Activated T-cell treated with anti-CD3 and anti-CD28 coated beads for 24 hours (primary cell): ENCODE results near the gene NLGN1.

Experiments used
- DNase-seq: peaks from one replicate; pipeline ENCODE4 v3.0.0-alpha.2; 2020; ENCODE audit warnings: low read depth

Gene NLGN1

DNA sequence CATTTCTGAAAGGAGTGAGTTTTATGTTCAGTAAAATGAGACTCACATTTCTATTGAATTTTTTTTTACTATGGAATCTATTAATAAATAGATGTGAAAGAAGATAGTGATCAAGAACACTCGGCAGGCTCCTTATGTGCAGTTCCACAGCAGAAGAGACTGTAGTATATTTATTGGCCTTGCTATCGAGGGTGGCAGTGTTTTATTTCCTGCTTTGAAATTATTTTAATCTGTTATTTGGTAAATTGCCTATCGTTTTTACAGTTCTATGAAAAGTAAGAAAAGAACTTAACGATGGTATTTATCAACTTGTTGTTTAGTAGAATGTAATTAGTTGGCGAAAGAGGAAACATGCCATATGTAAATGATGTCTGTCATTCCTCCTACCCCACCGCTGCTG lies 238.3 kb downstream of the NLGN1 start:
- no peak for DNase-seq

DNA sequence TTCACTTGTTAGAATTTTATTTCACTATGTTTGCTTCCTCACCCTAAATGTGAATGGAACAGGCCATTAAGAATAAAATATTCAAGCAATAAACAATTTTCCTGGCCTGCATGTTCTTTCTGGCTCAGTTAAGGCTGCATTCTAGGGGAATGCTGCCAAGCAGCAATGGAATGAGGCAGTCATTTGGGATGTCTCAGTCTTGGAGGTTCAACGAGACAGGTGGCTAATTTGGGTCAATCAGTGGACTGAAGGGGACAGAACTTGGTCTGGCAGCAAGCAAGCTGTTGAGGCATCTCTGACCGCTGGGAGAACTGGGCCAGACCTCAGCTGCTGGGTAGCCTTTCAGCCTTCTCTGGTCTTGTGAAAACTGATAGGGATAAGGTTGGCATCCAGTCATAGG lies 241.6 kb downstream of the NLGN1 start:
- no peak for DNase-seq

- DNase-seq, result no peak
These were observed 244.2 kb downstream of the NLGN1 start for GRCh38 chr3:173641696-173642095.

DNA sequence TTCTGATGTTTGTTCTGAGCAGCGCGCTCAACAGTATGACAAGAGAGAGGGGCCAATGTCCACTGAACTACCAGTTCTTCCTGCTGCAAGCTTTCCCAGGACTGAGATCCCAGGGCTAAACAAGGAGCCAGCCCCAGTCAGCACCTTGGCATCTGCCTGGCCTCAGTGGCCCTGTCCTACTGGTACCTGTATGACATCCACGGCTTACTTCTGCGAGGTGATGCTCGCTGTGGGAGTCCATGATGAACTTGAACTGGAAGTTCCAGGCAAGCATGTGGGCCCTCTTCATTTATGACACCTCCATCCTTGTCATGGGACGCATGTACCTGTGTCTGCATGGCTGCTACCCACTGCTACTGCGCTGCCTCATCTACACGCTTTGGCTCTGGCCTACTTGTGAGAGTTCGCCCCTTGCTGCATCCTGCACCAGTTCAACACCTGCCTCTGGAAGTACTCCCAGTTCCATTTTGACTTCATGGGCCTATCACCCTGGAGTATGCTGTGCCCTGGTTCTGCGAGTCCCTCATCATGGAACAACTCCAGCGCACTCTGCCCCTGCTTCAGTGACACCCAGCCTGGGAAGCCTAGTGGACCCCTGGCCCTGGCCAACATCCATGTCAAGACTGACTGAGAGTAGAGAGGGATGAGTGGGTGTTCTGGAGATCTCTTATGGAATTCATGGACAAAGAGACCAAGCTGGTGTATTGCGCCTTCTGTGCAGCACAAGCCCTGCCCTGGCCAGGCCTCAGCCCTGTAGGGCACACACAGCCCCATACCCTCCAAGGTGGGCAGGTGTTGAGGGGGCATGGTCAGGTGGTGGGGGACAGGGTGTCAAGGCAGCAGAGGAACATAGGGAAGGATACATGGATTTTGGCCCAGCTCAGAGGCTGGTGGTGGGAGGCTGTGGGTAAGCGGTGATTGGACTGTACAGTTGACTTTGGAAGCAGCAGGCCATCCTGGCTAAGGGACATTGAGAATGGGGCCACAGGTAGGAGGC lies 246.8 kb downstream of the NLGN1 start:
- DNase-seq, result no peak

DNA sequence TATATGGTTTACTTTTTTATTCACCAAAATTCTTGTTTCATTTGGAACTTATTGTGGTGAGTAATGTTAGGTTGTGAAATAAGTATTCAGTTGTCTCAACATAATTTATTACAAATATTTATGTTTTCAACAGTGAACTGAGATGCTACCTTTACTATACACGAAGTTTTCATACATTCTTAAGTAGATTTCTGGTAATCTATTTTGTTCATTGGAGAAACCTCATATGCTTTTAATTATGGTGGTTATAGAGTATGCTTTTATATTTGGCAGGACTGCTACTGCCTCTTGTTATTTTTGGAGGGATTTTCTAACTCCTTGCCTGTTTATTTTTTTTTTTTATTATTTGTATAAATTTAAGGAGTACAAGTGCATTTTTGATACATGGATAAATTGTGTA lies 253.1 kb downstream of the NLGN1 start:
- DNase-seq, result no peak

- DNase-seq, result no peak
These were observed 254.5 kb downstream of the NLGN1 start for GRCh38 chr3:173652093-173652492.

DNA sequence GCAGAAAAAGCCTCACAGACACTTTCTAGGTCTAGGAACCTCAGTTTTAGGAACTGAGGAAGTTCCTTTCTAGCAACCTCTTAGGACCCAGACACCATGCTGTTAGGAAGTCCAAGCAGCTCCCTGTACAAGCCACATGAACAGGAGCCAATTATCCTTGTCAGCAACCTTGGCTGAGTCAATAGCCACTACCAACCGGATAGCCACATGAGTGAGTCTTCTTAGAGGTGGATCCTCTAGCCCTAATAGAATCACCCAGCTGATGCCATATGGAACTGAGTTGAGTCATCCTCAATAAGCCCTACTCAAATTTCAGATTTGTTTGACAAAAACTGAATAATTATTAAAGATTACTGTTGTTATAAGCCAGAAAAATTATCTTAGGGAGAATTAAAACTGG lies 256.2 kb downstream of the NLGN1 start:
- no peak for DNase-seq

DNA sequence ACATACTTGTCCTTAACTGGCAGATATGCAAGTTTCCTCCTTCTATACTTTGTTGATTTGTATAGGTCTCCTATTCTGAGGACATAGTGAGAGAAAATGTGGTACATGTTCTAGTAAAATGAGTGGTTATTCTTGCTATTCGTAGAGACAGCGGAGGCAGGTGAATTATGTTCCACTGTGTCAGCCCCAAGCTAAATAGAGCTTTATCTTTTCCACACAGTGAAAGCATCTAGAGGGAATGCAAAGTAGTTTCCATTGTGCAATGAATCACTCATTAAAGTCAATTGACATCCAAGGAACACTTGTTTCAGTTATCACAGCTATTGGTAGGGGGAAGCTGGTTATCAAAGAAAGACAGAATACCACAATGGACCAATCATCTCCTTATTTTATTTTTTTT lies 262.4 kb downstream of the NLGN1 start:
- no peak for DNase-seq

DNA sequence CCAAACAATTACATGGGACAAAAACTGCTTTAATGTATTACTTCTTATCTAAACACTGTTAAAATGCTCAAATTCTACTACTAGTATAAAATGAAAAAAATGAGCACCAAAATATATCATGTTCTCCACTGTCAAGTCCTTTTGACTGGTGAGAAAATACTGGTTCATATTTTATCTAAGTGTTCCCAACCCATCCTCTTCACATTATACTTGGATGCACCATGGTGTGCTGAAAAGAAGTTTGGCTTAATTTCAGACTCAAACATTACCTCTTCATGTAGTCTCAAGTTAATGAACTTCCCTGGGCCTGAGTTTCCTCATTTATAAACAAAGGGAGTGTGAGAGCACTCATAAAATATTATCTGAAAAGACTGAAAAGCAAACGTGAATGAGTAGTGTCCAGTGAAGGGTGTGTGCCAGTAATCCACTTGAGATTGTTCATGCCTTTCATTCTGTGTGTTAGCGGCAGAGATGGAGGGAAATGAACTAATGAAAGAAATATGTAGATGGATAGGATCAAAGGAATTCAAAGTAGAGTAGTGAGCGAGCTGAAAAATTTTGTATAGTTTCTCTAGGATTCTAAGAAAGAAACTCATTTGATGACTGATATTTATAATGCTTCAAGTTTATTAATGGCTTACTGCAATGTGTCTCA lies 263.2 kb downstream of the NLGN1 start:
- DNase-seq, result no peak

- DNase-seq, result no peak
These were observed 266.2 kb downstream of the NLGN1 start for GRCh38 chr3:173663696-173664111.

DNA sequence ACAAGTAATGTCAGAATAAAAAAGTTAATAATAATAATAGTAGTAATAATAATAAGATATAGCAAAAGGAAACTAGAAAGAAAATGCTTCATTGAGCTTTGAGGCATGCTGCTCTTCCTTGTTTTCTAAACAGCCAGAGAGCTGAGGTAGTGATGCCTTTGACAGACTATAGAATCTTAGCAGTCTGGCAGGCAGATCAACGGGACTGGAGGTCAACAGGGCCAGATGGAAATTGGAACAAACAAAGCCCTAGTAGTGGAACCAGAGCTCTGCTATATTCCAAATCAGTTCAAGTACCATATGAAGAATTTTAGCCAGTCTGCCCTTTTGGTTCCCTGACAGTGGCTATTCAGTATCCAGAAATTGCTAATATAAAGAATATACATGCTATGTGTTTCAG lies 278.6 kb downstream of the NLGN1 start:
- no peak for DNase-seq

DNA sequence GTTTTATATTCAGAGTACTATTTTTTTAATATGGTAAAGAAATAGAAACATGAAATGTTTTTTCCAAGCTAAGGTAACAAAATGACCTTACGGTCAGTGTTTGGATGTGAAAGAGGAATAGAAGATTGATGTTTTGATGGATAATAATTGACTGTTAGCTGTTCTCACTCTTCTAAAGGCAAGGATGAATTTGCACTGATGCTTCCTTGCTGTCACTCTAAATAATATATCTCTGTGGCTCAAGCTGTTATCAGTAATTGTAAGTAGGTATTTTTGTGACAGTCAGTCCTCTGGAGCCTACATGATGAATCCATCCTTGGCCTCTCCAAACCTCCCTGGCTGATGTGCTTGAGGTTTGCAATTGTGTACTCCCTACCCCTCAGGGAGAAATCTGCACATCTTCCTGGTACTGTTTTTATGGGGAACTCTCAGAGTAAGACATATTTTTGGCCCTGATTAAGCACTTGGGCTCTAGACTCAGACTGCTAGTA lies 283.7 kb downstream of the NLGN1 start:
- no peak for DNase-seq

DNA sequence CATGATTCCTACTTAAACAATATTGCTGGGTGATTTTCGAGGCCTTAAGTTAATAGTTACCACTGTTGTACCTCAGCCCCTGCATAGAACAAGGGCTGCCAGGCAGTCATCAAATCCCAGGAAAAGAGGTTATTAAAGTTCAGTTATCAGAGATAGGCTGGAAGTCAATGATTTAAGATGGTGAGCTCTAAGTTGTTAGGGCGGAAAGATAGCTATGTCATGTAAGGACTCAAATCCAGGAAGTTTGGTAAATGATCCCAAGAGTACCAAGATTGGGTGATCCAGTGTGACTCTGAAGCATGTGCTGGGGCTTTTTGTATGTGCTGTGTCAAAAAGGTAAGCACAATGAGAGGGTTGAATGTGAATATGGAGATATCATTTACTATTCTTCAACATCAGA lies 287.9 kb downstream of the NLGN1 start:
- DNase-seq, result no peak

- DNase-seq, result no peak
These were observed 290.8 kb downstream of the NLGN1 start for GRCh38 chr3:173688216-173688842.

- DNase-seq, result no peak
These were observed 293.1 kb downstream of the NLGN1 start for GRCh38 chr3:173690542-173691180.

- no peak for DNase-seq
These were observed 301.8 kb downstream of the NLGN1 start for GRCh38 chr3:173699353-173699752.

- DNase-seq, result no peak
These were observed 302.8 kb downstream of the NLGN1 start for GRCh38 chr3:173700336-173700735.

GRCh38 chr3:173702561-173702960 lies 305.0 kb downstream of the NLGN1 start:
- DNase-seq, result no peak

DNA sequence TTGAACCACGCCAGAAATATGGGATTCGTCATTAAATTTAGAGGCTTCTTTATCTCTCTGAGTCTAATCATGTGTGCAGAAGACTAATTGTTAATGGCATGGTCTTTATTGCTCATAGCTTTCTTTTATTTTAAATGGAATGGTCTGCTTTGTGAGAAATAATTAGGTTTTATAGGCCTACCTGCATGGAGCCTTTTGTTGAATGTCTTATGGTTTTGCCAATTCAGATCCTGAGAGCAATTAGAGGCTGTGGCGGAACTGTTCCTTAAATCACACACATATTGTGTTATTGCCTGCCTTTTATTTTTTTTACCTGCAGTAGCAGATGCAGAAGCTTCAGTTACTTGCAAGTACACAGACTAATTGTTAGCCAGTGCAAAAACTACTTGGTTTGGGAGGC lies 306.2 kb downstream of the NLGN1 start:
- DNase-seq, result no peak

DNA sequence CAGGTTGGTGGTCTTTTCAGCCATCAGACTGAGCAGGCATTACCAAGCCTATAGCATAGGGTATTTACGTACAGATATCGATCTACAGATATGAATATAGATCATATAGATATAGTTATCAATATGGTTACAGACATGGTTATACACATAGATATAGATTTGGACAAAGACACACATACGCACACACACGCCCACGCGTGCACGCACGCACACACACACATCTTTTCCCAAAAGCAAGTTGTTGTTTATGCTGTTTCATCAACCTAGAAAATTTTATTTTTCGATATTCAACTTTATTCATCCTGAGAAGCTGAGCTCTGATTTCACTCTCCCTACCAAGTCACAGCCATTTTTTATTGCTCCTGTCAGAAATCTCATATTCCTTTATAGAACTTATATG lies 309.1 kb downstream of the NLGN1 start:
- DNase-seq, result no peak

GRCh38 chr3:173708191-173708590 lies 310.6 kb downstream of the NLGN1 start:
- no peak for DNase-seq

DNA sequence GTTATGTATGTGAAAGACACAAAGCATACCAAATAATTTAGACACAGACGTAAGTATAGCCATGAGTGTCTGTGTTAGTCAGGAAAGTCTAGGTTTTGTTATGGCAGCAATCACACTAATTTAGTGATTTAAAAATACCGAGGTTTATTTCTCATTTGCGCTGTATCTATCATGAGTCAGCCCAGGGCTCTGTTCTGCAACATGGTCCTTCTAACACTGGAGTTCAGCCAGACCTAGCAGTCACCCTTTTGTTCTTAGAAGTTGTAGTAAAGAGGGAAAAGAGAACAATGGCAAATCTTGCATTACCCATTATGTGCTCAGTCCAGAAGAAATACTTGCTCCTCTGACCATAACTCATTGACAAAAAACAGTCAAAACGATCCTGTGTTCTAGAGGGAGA lies 311.5 kb downstream of the NLGN1 start:
- DNase-seq, result no peak
